ENCODE data around the gene TMEM109. TPM values are rescaled to one million over a fixed set of nuclear protein-coding genes. Genes with fewer than 3 reads are reported as not detected.

TMEM109 gene
- total RNA-seq, 3 donors from 2014 or later, result 77.6 to 112 (median 77.7) TPM

DNA sequence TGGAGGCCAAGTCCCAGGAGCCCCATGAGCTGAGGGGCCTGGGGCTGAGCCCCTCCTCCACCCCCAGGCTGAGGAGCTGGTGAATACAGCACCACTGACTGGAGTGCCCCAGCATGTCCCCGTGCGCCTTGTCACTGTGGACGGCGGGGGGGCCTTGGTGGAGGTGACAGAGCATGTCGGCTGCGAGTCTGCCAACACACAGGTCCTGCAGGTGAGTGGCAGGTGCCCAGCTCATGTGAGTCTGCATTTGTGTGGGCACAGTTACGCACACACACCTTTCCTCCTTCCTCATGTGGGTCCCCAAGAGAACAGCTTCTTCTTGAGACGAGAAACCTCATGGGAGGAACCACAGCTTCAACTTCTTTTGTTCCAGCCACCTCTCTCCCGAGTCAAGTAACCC, 18.0 kb downstream of the TMEM109 start:
- H3K4me3 ChIP-seq, result no peak overlapping the region
- H3K4me1 ChIP-seq, result no peaks in the 10 kb centered on the region
- H3K27ac ChIP-seq, result no peak overlapping the region
- TF ChIP-seq POLR2A (IDR thresholded peaks at IDR 0.05) (no peak), POLR2AphosphoS5 (IDR thresholded peaks at IDR 0.05) (no peak)
- TF ChIP-seq, protein P1, sequence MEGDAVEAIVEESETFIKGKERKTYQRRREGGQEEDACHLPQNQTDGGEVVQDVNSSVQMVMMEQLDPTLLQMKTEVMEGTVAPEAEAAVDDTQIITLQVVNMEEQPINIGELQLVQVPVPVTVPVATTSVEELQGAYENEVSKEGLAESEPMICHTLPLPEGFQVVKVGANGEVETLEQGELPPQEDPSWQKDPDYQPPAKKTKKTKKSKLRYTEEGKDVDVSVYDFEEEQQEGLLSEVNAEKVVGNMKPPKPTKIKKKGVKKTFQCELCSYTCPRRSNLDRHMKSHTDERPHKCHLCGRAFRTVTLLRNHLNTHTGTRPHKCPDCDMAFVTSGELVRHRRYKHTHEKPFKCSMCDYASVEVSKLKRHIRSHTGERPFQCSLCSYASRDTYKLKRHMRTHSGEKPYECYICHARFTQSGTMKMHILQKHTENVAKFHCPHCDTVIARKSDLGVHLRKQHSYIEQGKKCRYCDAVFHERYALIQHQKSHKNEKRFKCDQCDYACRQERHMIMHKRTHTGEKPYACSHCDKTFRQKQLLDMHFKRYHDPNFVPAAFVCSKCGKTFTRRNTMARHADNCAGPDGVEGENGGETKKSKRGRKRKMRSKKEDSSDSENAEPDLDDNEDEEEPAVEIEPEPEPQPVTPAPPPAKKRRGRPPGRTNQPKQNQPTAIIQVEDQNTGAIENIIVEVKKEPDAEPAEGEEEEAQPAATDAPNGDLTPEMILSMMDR (IDR thresholded peaks at IDR 0.05), result no peak
- DNase-seq (ENCODE audit: low spot score in 2 of 2), result no peak
- no peaks in the 10 kb centered on the region for H3K9me3 ChIP-seq
- no peaks in the 10 kb centered on the region for H3K27me3 ChIP-seq
- H3K36me3 ChIP-seq, result no peaks in the 10 kb centered on the region
- intact Hi-C loops (cut with DNase I; ENCODE audit: low total_unique reads), result no loop called here

DNA sequence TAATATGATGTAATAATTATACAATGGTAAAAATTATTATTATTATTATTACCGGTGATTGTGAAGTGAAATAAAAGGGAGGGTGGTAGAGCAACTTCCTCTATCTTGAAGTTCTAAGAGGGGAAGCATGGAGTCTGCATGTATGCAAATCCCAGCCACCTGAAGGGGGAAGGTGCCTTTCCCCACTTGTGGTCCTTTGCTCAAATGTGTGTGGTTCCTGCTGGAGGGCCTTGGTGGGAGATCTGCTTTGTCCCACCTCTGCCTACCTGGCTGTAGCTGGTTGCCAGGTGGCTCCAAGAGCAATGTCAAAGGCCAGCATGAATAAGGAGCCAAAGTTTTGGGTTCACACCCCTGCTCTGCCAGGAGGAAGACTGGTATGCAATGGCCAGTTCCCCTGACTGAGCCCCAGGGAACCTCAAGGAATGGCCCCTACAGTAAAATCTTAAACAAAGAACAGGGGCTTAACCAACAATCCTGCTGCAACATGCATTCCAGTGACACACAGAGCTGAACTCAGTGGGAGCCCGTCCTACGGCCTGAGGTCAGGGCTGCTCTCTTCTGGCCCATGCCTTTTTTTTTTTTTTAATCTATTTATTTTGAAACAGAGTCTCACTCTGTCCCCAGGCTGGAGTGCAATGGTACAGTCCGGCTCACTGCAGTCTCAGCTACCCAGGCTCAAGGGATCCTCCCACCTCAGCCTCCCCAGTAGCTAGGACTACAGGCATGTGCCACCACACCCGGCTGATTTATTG, 18.8 kb downstream of the TMEM109 start:
- no peak for TF ChIP-seq POLR2A (IDR thresholded peaks at IDR 0.05)
- no peak for TF ChIP-seq POLR2AphosphoS5 (IDR thresholded peaks at IDR 0.05)
- TF ChIP-seq, protein P1 (IDR thresholded peaks at IDR 0.05), result no peak
- Histone ChIP-seq H3K4me3 (no peak overlapping the region), H3K9me3 (no peaks in the 10 kb centered on the region), H3K4me1 (no peaks in the 10 kb centered on the region), H3K27me3 (no peaks in the 10 kb centered on the region), H3K36me3 (no peaks in the 10 kb centered on the region), H3K27ac (no peak overlapping the region)
- intact Hi-C loops (cut with DNase I; ENCODE audit: low total_unique reads), result no loop called here
- no peak for DNase-seq (ENCODE audit: low spot score in 2 of 2)

DNA sequence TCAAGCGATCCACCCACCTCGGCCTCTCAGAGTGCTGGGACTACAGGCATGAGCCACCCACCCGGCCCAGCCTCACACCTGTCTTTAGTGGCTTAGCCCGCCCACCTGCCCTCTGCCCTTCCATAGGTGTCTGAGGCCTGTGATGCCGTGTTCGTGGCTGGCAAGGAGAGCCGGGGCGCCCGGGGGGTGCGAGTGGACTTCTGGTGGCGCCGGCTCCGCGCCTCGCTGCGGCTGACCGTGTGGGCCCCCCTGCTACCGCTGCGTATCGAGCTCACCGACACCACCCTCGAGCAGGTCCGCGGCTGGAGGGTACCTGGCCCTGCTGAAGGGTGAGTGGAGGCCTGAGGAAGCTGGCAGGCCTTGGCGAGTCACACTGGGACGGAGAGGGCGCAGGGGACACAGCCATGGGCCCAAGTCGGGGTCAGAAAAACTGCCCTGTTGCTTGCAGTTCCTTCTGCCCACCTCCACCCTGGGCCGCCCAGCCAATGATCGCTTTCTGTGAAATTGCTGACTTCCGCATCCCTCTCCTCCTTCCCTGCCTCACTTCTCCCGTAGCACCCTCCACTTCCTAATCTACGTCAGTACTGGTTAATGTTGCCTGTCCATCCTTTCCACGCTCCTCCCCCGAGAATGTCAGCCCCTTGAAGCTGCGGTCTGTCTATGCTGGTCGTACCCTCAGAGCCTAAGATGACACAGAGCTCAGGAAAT, 19.6 kb downstream of the TMEM109 start:
- Histone ChIP-seq H3K9me3 (no peaks in the 10 kb centered on the region), H3K27me3 (no peaks in the 10 kb centered on the region), H3K36me3 (no peaks in the 10 kb centered on the region), H3K4me1 (no peaks in the 10 kb centered on the region), H3K27ac (no peak overlapping the region), H3K4me3 (no peak overlapping the region)
- DNase-seq (ENCODE audit: low spot score in 2 of 2), result no peak
- intact Hi-C loops (cut with DNase I; ENCODE audit: low total_unique reads), result no loop called here
- TF ChIP-seq POLR2AphosphoS5 (IDR thresholded peaks at IDR 0.05) (no peak), POLR2A (IDR thresholded peaks at IDR 0.05) (no peak)

DNA sequence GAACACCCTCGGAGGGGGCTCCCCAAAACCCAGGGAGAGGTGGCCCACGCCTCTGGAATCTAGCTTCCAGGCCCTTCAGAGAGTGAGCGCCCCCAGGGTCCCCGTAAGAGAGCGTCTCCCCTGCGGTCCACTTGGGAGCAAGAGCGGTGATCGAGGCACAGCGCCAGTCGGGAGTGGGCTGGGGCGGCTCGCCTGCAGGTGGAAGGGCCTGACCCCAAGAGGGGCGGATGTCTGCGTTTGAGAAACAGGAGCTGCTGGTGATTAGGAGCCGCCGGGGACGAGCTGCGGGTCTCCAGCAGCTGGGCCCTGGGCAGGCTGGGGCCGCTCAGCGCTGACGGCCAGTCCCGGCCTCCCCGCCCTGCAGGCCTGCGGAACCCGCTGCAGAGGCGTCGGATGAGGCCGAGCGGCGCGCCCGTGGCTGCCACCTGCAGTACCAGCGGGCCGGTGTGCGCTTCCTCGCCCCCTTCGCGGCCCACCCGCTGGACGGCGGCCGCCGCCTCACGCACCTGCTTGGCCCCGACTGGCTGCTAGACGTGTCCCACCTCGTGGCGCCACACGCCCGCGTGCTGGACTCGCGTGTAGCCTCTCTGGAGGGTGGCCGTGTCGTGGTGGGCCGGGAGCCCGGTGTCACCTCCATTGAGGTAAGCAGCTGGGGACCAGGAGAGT, 20.3 kb downstream of the TMEM109 start:
- intact Hi-C loops (cut with DNase I; ENCODE audit: low total_unique reads), result no loop called here
- Histone ChIP-seq H3K4me1 (no peaks in the 10 kb centered on the region), H3K27ac (no peak overlapping the region), H3K36me3 (no peaks in the 10 kb centered on the region), H3K27me3 (no peaks in the 10 kb centered on the region), H3K4me3 (no peak overlapping the region), H3K9me3 (no peaks in the 10 kb centered on the region)
- no peak for DNase-seq (ENCODE audit: low spot score in 2 of 2)
- TF ChIP-seq POLR2A (IDR thresholded peaks at IDR 0.05) (no peak), POLR2AphosphoS5 (IDR thresholded peaks at IDR 0.05) (no peak)
- TF ChIP-seq, protein P1 (IDR thresholded peaks at IDR 0.05), result no peak

DNA sequence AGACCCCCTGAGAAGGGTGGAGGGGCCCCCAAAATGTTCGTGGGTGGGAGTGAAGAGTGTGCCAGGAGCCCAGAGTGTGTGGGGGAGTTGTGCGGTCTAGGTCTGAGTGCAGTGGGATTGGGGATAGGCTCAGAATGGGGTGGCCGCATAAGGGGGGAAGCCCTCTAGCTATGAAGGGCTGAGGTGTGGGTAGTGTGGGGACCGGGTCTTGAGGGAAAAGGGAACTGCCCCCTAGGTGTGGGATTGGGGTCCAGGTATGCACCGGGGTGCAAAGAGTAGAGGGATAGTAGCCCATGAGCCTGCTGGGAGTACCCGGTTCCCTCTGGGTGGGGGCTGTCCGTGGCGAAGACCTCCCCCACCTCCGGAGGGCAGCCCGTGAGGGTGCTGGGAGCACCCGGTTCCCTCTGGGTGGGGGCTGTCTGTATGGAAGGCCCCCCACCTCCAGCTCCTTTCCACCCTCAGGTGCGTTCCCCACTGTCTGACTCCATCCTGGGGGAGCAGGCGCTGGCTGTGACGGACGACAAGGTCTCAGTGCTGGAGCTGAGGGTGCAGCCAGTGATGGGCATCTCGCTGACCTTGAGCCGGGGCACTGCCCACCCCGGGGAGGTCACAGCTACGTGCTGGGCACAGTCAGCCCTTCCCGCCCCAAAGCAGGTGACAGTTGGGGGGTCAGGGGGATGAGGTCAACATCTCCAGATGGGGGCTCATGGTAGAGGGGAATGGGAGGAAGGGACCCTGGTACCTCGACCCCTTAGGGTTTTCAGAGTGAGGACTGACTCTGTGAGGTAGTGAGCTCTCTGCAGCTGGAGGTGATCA, 21.0 kb downstream of the TMEM109 start:
- TF ChIP-seq, protein P1 (IDR thresholded peaks at IDR 0.05), result no peak
- TF ChIP-seq POLR2A (IDR thresholded peaks at IDR 0.05) (no peak), POLR2AphosphoS5 (IDR thresholded peaks at IDR 0.05) (no peak)
- no peak for DNase-seq (ENCODE audit: low spot score in 2 of 2)
- intact Hi-C loops (cut with DNase I; ENCODE audit: low total_unique reads), result no loop called here
- Histone ChIP-seq H3K9me3 (no peaks in the 10 kb centered on the region), H3K36me3 (no peaks in the 10 kb centered on the region), H3K27ac (no peak overlapping the region), H3K27me3 (no peaks in the 10 kb centered on the region), H3K4me3 (no peak overlapping the region), H3K4me1 (no peaks in the 10 kb centered on the region)
